ENCODE results near the gene ZMAT5.

Gene ZMAT5

DNA sequence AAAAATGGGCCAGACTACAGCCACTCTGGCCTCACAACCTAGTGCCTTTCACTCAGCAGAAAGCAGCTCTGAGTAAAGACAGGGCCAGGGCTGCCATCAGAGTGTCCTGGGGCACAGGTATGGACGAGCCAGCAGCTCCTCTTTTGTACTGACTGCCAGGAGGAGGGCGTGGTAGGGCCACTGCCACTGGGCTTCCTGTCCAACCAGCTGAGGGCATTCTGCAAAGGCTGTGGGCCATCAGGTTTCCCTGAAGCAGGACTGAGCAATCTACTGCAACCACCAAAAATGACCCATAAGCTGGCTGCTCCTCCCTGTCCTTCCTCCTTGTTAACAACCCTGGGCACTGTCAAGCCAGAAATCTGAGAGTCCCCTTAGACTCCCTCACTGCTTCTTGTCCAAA is 38.2 kb upstream of the ZMAT5 start:
- FAIRE-seq (no peak), DNase-seq (ENCODE audit: insufficient read length, low spot score) (no peak)
- TF ChIP-seq PAX5 (IDR thresholded peaks at IDR 0.05; ENCODE audit: insufficient read depth, low read length, severe bottlenecking) (no peak), SPI1 (IDR thresholded peaks at IDR 0.05; ENCODE audit: low read depth, low read length) (no peak), POLR2AphosphoS5 (IDR thresholded peaks at IDR 0.05; ENCODE audit: low read depth, low read length) (no peak), TAF1 (IDR thresholded peaks at IDR 0.05; ENCODE audit: low read depth, low read length) (no peak), POLR2A (IDR thresholded peaks at IDR 0.05; ENCODE audit: low read depth, low read length) (no peak), POU2F2 (IDR thresholded peaks at IDR 0.05; ENCODE audit: low read depth, low read length) (no peak)

DNA sequence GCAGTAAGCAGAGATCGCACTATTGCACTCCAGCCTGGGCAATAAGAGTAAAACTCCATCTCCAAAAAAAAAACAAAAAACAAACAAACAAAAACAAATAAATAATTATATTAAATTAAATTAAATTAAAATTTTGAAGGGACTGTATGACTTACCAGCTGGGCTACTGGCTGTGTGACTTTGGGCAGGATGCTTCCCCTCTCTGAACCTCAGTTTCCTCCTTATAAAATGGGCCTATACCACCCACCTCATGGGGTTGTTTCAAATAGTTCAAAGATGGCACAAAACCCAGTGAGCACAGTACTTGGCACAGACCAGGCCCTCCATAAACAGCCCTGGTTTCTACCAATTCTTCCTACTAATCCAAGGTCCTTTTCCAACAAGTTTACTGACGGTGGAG is 36.4 kb upstream of the ZMAT5 start:
- FAIRE-seq: no peak
- no peak for DNase-seq (ENCODE audit: insufficient read length, low spot score)

DNA sequence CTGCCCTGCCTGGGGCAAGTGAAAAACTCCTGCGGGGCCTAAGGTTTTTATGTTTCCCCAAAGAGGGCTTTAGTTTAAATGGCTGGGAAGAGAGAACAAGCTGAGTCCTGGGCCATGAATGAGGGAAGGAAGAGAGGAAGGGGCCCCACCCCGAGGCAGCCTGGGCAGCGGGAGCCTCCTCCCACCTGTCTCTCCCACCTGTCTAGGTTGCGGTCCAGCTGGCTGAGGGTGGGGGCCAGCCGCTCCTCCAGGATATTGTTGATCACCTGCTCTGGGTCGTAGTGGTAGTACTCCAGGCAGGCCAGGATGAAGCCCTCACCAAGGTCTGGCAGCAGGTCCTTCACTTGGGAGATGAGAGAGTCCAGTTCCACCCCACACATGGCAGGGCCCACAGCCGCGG is 35.0 kb upstream of the ZMAT5 start:
- TF ChIP-seq POLR2A (IDR thresholded peaks at IDR 0.05; ENCODE audit: low read depth, low read length) (no peak), TAF1 (IDR thresholded peaks at IDR 0.05; ENCODE audit: low read depth, low read length) (no peak), SPI1 (IDR thresholded peaks at IDR 0.05; ENCODE audit: low read depth, low read length) (no peak), PAX5 (IDR thresholded peaks at IDR 0.05; ENCODE audit: insufficient read depth, low read length, severe bottlenecking) (no peak)

More for the DNA sequence above, 36.4 kb upstream of the ZMAT5 start:
- no peak for TF ChIP-seq TAF1 (IDR thresholded peaks at IDR 0.05; ENCODE audit: low read depth, low read length)
- TF ChIP-seq POU2F2 (IDR thresholded peaks at IDR 0.05; ENCODE audit: low read depth, low read length): no peak
- TF ChIP-seq SPI1 (IDR thresholded peaks at IDR 0.05; ENCODE audit: low read depth, low read length): no peak
- no peak for TF ChIP-seq PAX5 (IDR thresholded peaks at IDR 0.05; ENCODE audit: insufficient read depth, low read length, severe bottlenecking)
- TF ChIP-seq POLR2AphosphoS5 (IDR thresholded peaks at IDR 0.05; ENCODE audit: low read depth, low read length): no peak
- TF ChIP-seq POLR2A (IDR thresholded peaks at IDR 0.05; ENCODE audit: low read depth, low read length): no peak

DNA sequence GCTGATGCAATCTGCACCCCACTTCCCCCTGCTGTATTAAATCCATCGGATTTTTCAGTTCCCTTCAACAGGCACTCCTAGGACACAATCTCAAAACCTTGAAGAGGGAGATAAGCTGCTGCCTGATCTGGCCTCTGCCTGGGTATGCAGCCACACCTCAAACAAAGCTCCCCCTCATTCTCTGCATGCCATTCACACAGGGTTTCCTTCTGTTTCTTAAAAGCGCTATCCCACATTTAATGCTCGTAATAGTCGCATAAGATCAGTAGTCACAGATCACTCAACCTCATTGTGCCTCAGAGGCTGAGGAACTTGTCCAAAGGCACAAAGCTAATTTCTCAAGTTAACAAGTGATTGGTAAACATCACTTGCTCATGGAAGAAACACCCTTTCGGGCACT is 34.3 kb upstream of the ZMAT5 start:
- DNase-seq (ENCODE audit: insufficient read length, low spot score) (no peak), FAIRE-seq (no peak)
- TF ChIP-seq TAF1 (IDR thresholded peaks at IDR 0.05; ENCODE audit: low read depth, low read length) (no peak), POU2F2 (IDR thresholded peaks at IDR 0.05; ENCODE audit: low read depth, low read length) (no peak), POLR2AphosphoS5 (IDR thresholded peaks at IDR 0.05; ENCODE audit: low read depth, low read length) (no peak), SPI1 (IDR thresholded peaks at IDR 0.05; ENCODE audit: low read depth, low read length) (no peak), POLR2A (IDR thresholded peaks at IDR 0.05; ENCODE audit: low read depth, low read length) (no peak), PAX5 (IDR thresholded peaks at IDR 0.05; ENCODE audit: insufficient read depth, low read length, severe bottlenecking) (no peak)

More for the DNA sequence above, 35.0 kb upstream of the ZMAT5 start:
- FAIRE-seq (no peak), DNase-seq (ENCODE audit: insufficient read length, low spot score) (no peak)

DNA sequence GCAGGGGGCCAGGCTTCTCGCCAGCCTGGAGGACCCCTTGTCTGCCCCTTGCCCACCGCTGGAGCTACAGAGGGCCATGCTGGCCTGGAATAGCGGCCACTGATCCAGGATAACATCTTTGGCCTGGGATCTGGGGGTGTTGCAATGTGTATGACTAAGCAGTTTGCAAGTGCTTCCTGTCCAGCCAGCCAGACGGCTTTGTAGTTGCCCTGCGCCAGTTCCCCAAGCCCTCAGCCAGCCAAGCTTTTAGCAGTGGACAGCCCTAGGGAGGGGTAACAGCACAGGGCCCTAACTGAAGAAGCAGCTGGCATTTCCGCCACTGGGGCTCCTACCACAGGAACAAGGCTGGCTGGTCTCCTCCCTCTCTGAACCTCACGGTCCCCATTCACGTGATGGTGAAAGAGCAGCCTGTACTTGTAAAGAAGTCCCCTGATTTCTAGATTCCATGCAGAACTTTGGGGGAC is 32.4 kb upstream of the ZMAT5 start:
- DNase-seq (ENCODE audit: insufficient read length, low spot score): no peak
- FAIRE-seq: peak; percentile 66
- TF ChIP-seq SPI1 (IDR thresholded peaks at IDR 0.05; ENCODE audit: low read depth, low read length) (no peak), PAX5 (IDR thresholded peaks at IDR 0.05; ENCODE audit: insufficient read depth, low read length, severe bottlenecking) (no peak), POLR2A (IDR thresholded peaks at IDR 0.05; ENCODE audit: low read depth, low read length) (no peak)

DNA sequence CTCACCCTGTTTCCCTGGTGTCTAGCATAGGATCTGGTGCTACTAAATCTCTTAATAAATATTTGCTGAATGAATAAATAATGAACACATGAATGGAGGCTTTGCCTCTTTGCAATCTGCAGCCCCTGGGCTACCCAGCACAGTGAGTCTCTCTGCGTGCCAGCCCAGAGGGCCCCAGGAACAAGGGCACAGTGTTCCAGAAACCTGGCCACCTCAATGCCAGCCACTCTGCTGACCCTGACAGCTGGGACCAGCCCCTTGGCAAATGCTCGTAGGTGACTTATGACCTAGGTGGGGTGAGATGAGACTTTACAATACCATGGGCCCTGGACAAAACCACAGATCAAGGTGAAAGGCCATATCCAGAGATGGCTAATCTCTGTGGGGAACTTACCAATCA is 32.0 kb upstream of the ZMAT5 start:
- TF ChIP-seq POLR2A (IDR thresholded peaks at IDR 0.05; ENCODE audit: low read depth, low read length): no peak
- no peak for TF ChIP-seq POU2F2 (IDR thresholded peaks at IDR 0.05; ENCODE audit: low read depth, low read length)
- no peak for TF ChIP-seq TAF1 (IDR thresholded peaks at IDR 0.05; ENCODE audit: low read depth, low read length)
- no peak for TF ChIP-seq SPI1 (IDR thresholded peaks at IDR 0.05; ENCODE audit: low read depth, low read length)
- TF ChIP-seq PAX5 (IDR thresholded peaks at IDR 0.05; ENCODE audit: insufficient read depth, low read length, severe bottlenecking): no peak
- no peak for TF ChIP-seq POLR2AphosphoS5 (IDR thresholded peaks at IDR 0.05; ENCODE audit: low read depth, low read length)
- FAIRE-seq (no peak), DNase-seq (ENCODE audit: insufficient read length, low spot score) (no peak)

DNA sequence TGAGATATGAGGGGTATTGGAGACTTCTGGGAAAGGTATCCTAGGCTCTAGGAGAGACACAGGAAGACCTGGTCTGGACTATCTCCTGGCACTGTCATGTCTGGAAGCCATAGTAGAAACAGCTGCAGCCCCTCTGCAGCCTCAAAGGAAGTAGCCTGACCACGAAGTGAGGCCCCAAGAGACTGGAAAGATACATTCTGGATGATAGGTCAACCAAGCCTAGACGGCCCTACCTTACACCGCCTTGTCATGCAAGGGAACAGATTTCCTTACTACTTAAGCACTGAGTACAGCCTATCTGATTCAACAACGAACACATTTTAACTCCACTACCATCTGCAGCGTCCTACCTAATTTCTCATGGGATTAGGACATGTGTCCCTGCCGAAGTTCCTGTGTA is 31.5 kb upstream of the ZMAT5 start:
- no peak for DNase-seq (ENCODE audit: insufficient read length, low spot score)
- peak; percentile 71 for FAIRE-seq
- TF ChIP-seq POLR2AphosphoS5 (IDR thresholded peaks at IDR 0.05; ENCODE audit: low read depth, low read length) (no peak), POLR2A (IDR thresholded peaks at IDR 0.05; ENCODE audit: low read depth, low read length) (no peak), TAF1 (IDR thresholded peaks at IDR 0.05; ENCODE audit: low read depth, low read length) (no peak), POU2F2 (IDR thresholded peaks at IDR 0.05; ENCODE audit: low read depth, low read length) (no peak), SPI1 (IDR thresholded peaks at IDR 0.05; ENCODE audit: low read depth, low read length) (no peak), PAX5 (IDR thresholded peaks at IDR 0.05; ENCODE audit: insufficient read depth, low read length, severe bottlenecking) (no peak)

DNA sequence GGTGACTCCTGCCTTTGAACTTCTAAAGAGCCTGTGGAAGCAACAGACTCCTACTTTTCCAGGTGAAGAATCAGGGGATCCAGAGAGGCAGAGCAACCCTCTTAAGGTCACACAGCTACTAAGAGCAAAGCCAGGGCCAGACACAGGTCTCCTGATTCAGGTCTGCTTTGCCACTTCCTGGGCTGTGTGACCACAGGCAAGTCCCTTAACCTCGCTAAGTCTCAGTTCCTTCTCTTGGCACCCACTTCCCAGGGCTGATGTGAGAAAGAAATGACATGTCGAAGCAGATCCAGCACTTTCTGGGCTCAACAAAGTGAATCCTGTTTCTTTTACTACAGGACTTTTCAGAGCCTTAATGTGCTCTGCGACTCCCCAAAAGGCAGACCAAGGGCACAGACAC is 30.5 kb upstream of the ZMAT5 start:
- FAIRE-seq: peak; percentile 91
- TF ChIP-seq SPI1 (IDR thresholded peaks at IDR 0.05; ENCODE audit: low read depth, low read length) (peak; percentile 96), POLR2AphosphoS5 (IDR thresholded peaks at IDR 0.05; ENCODE audit: low read depth, low read length) (no peak), POU2F2 (IDR thresholded peaks at IDR 0.05; ENCODE audit: low read depth, low read length) (no peak)
- peak; percentile 56 for DNase-seq (ENCODE audit: insufficient read length, low spot score)

DNA sequence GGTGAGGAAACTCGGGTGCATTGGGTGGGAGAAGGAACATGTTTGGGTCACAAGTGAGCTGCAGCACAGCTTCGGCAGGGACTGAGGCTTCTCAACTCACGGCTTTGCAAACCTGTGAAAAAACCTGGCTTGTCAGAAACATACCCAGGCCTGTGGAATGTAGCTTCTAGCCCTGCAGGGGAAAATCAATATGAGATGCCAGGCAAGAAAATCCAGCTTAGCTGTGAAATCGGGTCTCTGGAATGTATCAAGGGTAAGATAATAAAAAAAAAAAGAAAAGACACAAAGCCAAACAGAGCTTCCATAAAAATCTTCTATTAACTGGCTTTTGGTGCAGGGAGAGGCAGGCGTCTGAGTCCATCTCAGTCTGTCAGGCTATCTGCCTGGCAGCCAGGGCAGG is 28.9 kb upstream of the ZMAT5 start:
- TF ChIP-seq POLR2AphosphoS5 (IDR thresholded peaks at IDR 0.05; ENCODE audit: low read depth, low read length) (no peak), PAX5 (IDR thresholded peaks at IDR 0.05; ENCODE audit: insufficient read depth, low read length, severe bottlenecking) (no peak), SPI1 (IDR thresholded peaks at IDR 0.05; ENCODE audit: low read depth, low read length) (no peak), TAF1 (IDR thresholded peaks at IDR 0.05; ENCODE audit: low read depth, low read length) (no peak), POU2F2 (IDR thresholded peaks at IDR 0.05; ENCODE audit: low read depth, low read length) (no peak)
- DNase-seq (ENCODE audit: insufficient read length, low spot score): no peak
- FAIRE-seq: no peak

DNA sequence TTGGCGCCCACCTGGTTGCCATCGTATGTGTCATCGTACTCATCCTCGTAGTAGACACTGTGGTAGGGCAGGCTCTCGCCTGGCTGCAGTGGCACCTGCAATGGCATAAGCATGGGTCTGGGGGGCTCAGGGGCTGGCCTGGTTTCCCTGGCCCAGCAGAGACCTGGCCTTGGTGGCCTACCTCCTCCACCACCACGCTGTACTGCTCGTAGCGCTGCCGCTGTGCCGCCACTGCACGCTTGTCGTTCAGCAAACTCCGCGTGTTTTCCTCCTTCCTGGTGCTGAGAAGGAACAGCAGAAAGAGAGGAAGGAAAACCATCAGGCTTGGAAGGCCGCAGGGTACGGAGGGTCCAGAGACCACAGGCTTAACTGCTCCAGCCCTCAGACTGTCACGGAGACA is 26.6 kb upstream of the ZMAT5 start:
- FAIRE-seq (no peak), DNase-seq (ENCODE audit: insufficient read length, low spot score) (no peak)
- TF ChIP-seq SPI1 (IDR thresholded peaks at IDR 0.05; ENCODE audit: low read depth, low read length) (no peak), POLR2A (IDR thresholded peaks at IDR 0.05; ENCODE audit: low read depth, low read length) (no peak), TAF1 (IDR thresholded peaks at IDR 0.05; ENCODE audit: low read depth, low read length) (no peak)
